ENCODE results near the gene SCAPER.
"Not testable (repeated sequence)": the region's sequence is repeated elsewhere in the genome, so short reads cannot be mapped to it uniquely, and the experiment has no call there.

The SCAPER gene

GRCh38 chr15:76483018-76483417 lies 422.1 kb downstream of the SCAPER start:
- no peak for DNase-seq (ENCODE audit: low read depth in 2 of 2)

- DNase-seq (ENCODE audit: low read depth in 2 of 2), result no peak
These were observed 424.9 kb downstream of the SCAPER start for GRCh38 chr15:76480267-76480666.

GRCh38 chr15:76470691-76471090 lies 434.4 kb downstream of the SCAPER start:
- DNase-seq (ENCODE audit: low read depth in 2 of 2), result no peak

GRCh38 chr15:76468722-76469121 lies 436.4 kb downstream of the SCAPER start:
- DNase-seq (ENCODE audit: low read depth in 2 of 2), result no peak

- DNase-seq (ENCODE audit: low read depth in 2 of 2), result no peak
These were observed 438.0 kb downstream of the SCAPER start for GRCh38 chr15:76467136-76467535.

GRCh38 chr15:76465728-76466127 lies 439.4 kb downstream of the SCAPER start:
- no peak for DNase-seq (ENCODE audit: low read depth in 2 of 2)

- DNase-seq (ENCODE audit: low read depth in 2 of 2), result no peak
These were observed 440.9 kb downstream of the SCAPER start for GRCh38 chr15:76464247-76464646.

- DNase-seq (ENCODE audit: low read depth in 2 of 2), result no peak
These were observed 444.3 kb downstream of the SCAPER start for GRCh38 chr15:76460871-76461270.

- no peak for DNase-seq (ENCODE audit: low read depth in 2 of 2)
These were observed 444.8 kb downstream of the SCAPER start for GRCh38 chr15:76460347-76460746.

- DNase-seq (ENCODE audit: low read depth in 2 of 2), result no peak
These were observed 453.6 kb downstream of the SCAPER start for GRCh38 chr15:76451540-76451939.

GRCh38 chr15:76449455-76449854 lies 455.7 kb downstream of the SCAPER start:
- DNase-seq (ENCODE audit: low read depth in 2 of 2), result no peak

- DNase-seq (ENCODE audit: low read depth in 2 of 2), result no peak
These were observed 456.4 kb downstream of the SCAPER start for GRCh38 chr15:76448755-76449154.

GRCh38 chr15:76447728-76448441 lies 457.3 kb downstream of the SCAPER start:
- DNase-seq (ENCODE audit: low read depth in 2 of 2), result no peak

GRCh38 chr15:76440441-76440840 lies 464.7 kb downstream of the SCAPER start:
- no peak for DNase-seq (ENCODE audit: low read depth in 2 of 2)

- DNase-seq (ENCODE audit: low read depth in 2 of 2), result no peak
These were observed 465.6 kb downstream of the SCAPER start for GRCh38 chr15:76439542-76439941.

- no peak for DNase-seq (ENCODE audit: low read depth in 2 of 2)
These were observed 471.2 kb downstream of the SCAPER start for GRCh38 chr15:76433798-76434400.

GRCh38 chr15:76433036-76433435 lies 472.1 kb downstream of the SCAPER start:
- not testable (repeated sequence) for DNase-seq (ENCODE audit: low read depth in 2 of 2)

- no peak for DNase-seq (ENCODE audit: low read depth in 2 of 2)
These were observed 472.5 kb downstream of the SCAPER start for GRCh38 chr15:76432604-76433003.

GRCh38 chr15:76431971-76432370 lies 473.2 kb downstream of the SCAPER start:
- no peak for DNase-seq (ENCODE audit: low read depth in 2 of 2)

GRCh38 chr15:76430711-76431110 lies 474.4 kb downstream of the SCAPER start:
- DNase-seq (ENCODE audit: low read depth in 2 of 2), result not testable (repeated sequence)

GRCh38 chr15:76429661-76430060 lies 475.5 kb downstream of the SCAPER start:
- no peak for DNase-seq (ENCODE audit: low read depth in 2 of 2)

GRCh38 chr15:76426941-76427340 lies 478.2 kb downstream of the SCAPER start:
- DNase-seq (ENCODE audit: low read depth in 2 of 2), result no peak

GRCh38 chr15:76418352-76419140 lies 486.6 kb downstream of the SCAPER start:
- no peak for DNase-seq (ENCODE audit: low read depth in 2 of 2)

Measured in stimulated activated CD4-positive, alpha-beta T cell treated with anti-CD3 and anti-CD28 coated beads, Interleukin-1b, Interleukin-23, amount 100 ng/mL, for 4 hours (primary cell).